SK-N-SH treated with all-trans-retinoic acid at 6 μM for 48 hours (cell line): ENCODE measurements around the gene FCHO2.

ENCODE experiments used
- ATAC-seq: fragments of 200-7000 bp; cut with Tn5 transposase; 3 replicates; pipeline ENCODE4 v1.9.1; 2020; ENCODE audit warnings: mild to moderate bottlenecking, moderate library complexity
- ARNTL ChIP-seq: fragments of 450-650 bp; formaldehyde crosslinking; IDR thresholded peaks from 2 replicates; pipeline ENCODE4 v1.5.0; 2020; ENCODE audit warnings: low read depth, mild to moderate bottlenecking, moderate library complexity, borderline replicate concordance
- BACH2 ChIP-seq: fragments of 250-450 bp; sonication (Bioruptor Pico); IDR thresholded peaks from 2 replicates; pipeline ENCODE4 v1.9.0; 2021; ENCODE audit warnings: mild to moderate bottlenecking, borderline replicate concordance
- CREB5 ChIP-seq: fragments of 250-450 bp; sonication (Bioruptor Pico); IDR thresholded peaks from 2 replicates; pipeline ENCODE4 v1.5.1; 2020; ENCODE audit warnings: low read depth, mild to moderate bottlenecking, moderate library complexity
- CSDC2 ChIP-seq: fragments of 250-450 bp; sonication (Bioruptor Pico); IDR thresholded peaks from 2 replicates; pipeline ENCODE4 v1.5.0; 2020; ENCODE audit warnings: mild to moderate bottlenecking, moderate library complexity
- CSRNP3 ChIP-seq: fragments of 250-450 bp; sonication (Bioruptor Pico); IDR thresholded peaks from 2 replicates; pipeline ENCODE4 v1.5.1; 2021; ENCODE audit warnings: mild to moderate bottlenecking, moderate library complexity
- ESRRG ChIP-seq: fragments of 250-450 bp; sonication (Bioruptor Pico); IDR thresholded peaks from 2 replicates; pipeline ENCODE4 v1.6.1; 2021; ENCODE audit warnings: mild to moderate bottlenecking
- GLIS3 ChIP-seq: fragments of 250-450 bp; sonication (Bioruptor Pico); IDR thresholded peaks from 2 replicates; pipeline ENCODE4 v1.5.0; 2020; ENCODE audit warnings: mild to moderate bottlenecking, moderate library complexity
- ISL1 ChIP-seq: fragments of 250-450 bp; sonication (Bioruptor Pico); IDR thresholded peaks from 2 replicates; pipeline ENCODE4 v2.1.2; 2022; ENCODE audit warnings: mild to moderate bottlenecking, moderate library complexity
- OSR1 ChIP-seq: fragments of 250-450 bp; sonication (Bioruptor Pico); IDR thresholded peaks from 2 replicates; pipeline ENCODE4 v1.8.0; 2022; ENCODE audit warnings: moderate library complexity, mild to moderate bottlenecking, inconsistent platforms
- PPARA ChIP-seq: fragments of 250-450 bp; sonication (Bioruptor Pico); IDR thresholded peaks from 2 replicates; pipeline ENCODE4 v1.5.0; 2020; ENCODE audit warnings: mild to moderate bottlenecking, borderline replicate concordance
- RARB ChIP-seq: fragments of 250-450 bp; sonication (Bioruptor Pico); IDR thresholded peaks from 2 replicates; pipeline ENCODE4 v1.8.0; 2021; ENCODE audit warnings: mild to moderate bottlenecking, moderate library complexity
- SNAI2 ChIP-seq: fragments of 250-450 bp; sonication (Bioruptor Pico); IDR thresholded peaks from 2 replicates; pipeline ENCODE4 v1.5.0; 2020; ENCODE audit warnings: mild to moderate bottlenecking, moderate library complexity
- TCF4 ChIP-seq: fragments of 250-450 bp; sonication (Bioruptor Pico); IDR thresholded peaks from 2 replicates; pipeline ENCODE4 v1.8.0; 2021; ENCODE audit warnings: mild to moderate bottlenecking, moderate library complexity, borderline replicate concordance
- TOX ChIP-seq: fragments of 250-450 bp; sonication (Bioruptor Pico); IDR thresholded peaks from 2 replicates; pipeline ENCODE4 v1.8.0; 2021; ENCODE audit warnings: mild to moderate bottlenecking, moderate library complexity, borderline replicate concordance
- TSHZ2 ChIP-seq: fragments of 250-450 bp; sonication (Bioruptor Pico); IDR thresholded peaks from 2 replicates; pipeline ENCODE4 v1.5.0; 2020; ENCODE audit warnings: mild to moderate bottlenecking, moderate library complexity
- ZC3H10 ChIP-seq: fragments of 250-450 bp; sonication (Bioruptor Pico); IDR thresholded peaks from 2 replicates; pipeline ENCODE4 v1.5.1; 2021; ENCODE audit warnings: mild to moderate bottlenecking, moderate library complexity
- ZFP3 ChIP-seq: fragments of 250-450 bp; sonication (Bioruptor Pico); IDR thresholded peaks from 2 replicates; pipeline ENCODE4 v1.5.0; 2020; ENCODE audit warnings: mild to moderate bottlenecking, moderate library complexity
- ZFP30 ChIP-seq: fragments of 450-650 bp; formaldehyde crosslinking; IDR thresholded peaks from 2 replicates; pipeline ENCODE4 v1.5.0; 2022; ENCODE audit warnings: mild to moderate bottlenecking, moderate library complexity
- ZNF565 ChIP-seq: fragments of 450-650 bp; formaldehyde crosslinking; conservative IDR thresholded peaks from 2 replicates; pipeline ENCODE4 v1.5.0; 2020; ENCODE audit warnings: low read depth, mild to moderate bottlenecking, moderate library complexity
- ZNF8 ChIP-seq: fragments of 450-650 bp; formaldehyde crosslinking; IDR thresholded peaks from 2 replicates; pipeline ENCODE4 v1.5.0; 2020; ENCODE audit warnings: mild to moderate bottlenecking, moderate library complexity
- TF ChIP-seq, protein P1 (sequence below): fragments of 250-450 bp; sonication (Bioruptor Pico); IDR thresholded peaks from 2 replicates; pipeline ENCODE4 v1.8.0; 2020; ENCODE audit warnings: mild to moderate bottlenecking, moderate library complexity, borderline replicate concordance
- TF ChIP-seq, protein P2 (sequence below): fragments of 250-450 bp; sonication (Bioruptor Pico); IDR thresholded peaks from 2 replicates; pipeline ENCODE4 v1.8.0; 2021; ENCODE audit warnings: low read depth, mild to moderate bottlenecking, moderate library complexity, borderline replicate concordance

Gene FCHO2

DNA sequence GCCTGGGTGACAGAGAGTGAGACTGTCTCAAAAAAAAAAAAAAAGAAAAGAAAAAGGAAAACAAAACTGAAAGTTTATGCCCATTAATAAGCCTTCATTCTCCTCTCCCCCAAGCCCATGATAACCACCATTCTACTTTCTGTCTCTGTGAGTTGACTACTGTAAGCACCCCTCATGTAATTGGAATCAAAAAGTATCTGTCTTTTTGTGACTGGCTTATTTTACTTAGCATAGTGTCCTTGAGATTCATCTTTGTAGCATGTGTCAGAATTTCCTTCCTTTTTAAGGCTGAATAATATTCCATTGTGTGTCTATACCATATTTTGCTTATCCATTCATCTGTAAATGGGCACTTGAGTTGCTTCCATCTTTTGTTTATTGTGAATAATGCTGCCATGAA is 150.5 kb downstream of the FCHO2 start:
- TF ChIP-seq ZFP30 (CRISPR knock-in tag), result no peak
- no peak for TF ChIP-seq TCF4
- ATAC-seq, result no peak

DNA sequence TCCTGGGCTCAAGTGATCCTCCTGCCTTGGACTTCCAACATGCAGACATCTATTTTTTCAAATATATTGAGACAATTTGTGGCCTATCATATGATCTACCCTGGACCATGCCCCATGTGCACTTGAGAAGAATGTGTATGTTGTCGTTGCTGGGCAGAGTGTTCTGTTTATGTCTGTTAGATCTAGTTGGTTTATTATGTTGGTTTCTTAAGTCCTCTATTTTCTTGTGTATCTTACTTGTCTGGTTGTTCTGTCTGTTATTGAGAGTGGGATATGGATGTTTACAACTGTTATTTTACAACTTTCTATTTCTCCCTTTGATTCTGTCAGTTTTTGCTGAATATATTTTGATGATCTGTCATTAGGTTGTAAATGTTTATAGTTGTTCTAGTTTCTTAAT is 154.3 kb downstream of the FCHO2 start:
- ATAC-seq, result no peak
- no peak for TF ChIP-seq TOX (CRISPR knock-in tag)
- TF ChIP-seq BACH2 (CRISPR knock-in tag), result no peak
- no peak for TF ChIP-seq CREB5 (CRISPR knock-in tag)
- no peak for TF ChIP-seq SNAI2 (CRISPR knock-in tag)
- no peak for TF ChIP-seq RARB
- no peak for TF ChIP-seq ZNF8 (CRISPR knock-in tag)

- ATAC-seq, result no peak
- TF ChIP-seq PPARA (CRISPR knock-in tag) (no peak), TOX (CRISPR knock-in tag) (no peak), GLIS3 (CRISPR knock-in tag) (no peak), TCF4 (no peak), ZC3H10 (CRISPR knock-in tag) (no peak), TSHZ2 (CRISPR knock-in tag) (no peak), ISL1 (no peak), ARNTL (CRISPR knock-in tag) (no peak)
- TF ChIP-seq, protein P1, sequence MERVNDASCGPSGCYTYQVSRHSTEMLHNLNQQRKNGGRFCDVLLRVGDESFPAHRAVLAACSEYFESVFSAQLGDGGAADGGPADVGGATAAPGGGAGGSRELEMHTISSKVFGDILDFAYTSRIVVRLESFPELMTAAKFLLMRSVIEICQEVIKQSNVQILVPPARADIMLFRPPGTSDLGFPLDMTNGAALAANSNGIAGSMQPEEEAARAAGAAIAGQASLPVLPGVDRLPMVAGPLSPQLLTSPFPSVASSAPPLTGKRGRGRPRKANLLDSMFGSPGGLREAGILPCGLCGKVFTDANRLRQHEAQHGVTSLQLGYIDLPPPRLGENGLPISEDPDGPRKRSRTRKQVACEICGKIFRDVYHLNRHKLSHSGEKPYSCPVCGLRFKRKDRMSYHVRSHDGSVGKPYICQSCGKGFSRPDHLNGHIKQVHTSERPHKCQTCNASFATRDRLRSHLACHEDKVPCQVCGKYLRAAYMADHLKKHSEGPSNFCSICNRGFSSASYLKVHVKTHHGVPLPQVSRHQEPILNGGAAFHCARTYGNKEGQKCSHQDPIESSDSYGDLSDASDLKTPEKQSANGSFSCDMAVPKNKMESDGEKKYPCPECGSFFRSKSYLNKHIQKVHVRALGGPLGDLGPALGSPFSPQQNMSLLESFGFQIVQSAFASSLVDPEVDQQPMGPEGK, result no peak
- TF ChIP-seq, protein P2, sequence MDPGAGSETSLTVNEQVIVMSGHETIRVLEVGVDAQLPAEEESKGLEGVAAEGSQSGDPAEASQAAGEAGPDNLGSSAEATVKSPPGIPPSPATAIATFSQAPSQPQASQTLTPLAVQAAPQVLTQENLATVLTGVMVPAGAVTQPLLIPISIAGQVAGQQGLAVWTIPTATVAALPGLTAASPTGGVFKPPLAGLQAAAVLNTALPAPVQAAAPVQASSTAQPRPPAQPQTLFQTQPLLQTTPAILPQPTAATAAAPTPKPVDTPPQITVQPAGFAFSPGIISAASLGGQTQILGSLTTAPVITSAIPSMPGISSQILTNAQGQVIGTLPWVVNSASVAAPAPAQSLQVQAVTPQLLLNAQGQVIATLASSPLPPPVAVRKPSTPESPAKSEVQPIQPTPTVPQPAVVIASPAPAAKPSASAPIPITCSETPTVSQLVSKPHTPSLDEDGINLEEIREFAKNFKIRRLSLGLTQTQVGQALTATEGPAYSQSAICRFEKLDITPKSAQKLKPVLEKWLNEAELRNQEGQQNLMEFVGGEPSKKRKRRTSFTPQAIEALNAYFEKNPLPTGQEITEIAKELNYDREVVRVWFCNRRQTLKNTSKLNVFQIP, result no peak
Observed at GRCh38 chr5:73111536-73111935, 155.7 kb downstream of the FCHO2 start.

- ATAC-seq, result no peak
- no peak for TF ChIP-seq GLIS3 (CRISPR knock-in tag)
- TF ChIP-seq CSRNP3 (CRISPR knock-in tag), result no peak
- no peak for TF ChIP-seq TOX (CRISPR knock-in tag)
- no peak for TF ChIP-seq CREB5 (CRISPR knock-in tag)
- no peak for TF ChIP-seq TSHZ2 (CRISPR knock-in tag)
- TF ChIP-seq ZNF565 (CRISPR knock-in tag), result no peak
- TF ChIP-seq OSR1 (CRISPR knock-in tag), result no peak
- TF ChIP-seq TCF4, result no peak
- no peak for TF ChIP-seq ZNF8 (CRISPR knock-in tag)
- no peak for TF ChIP-seq ISL1
- TF ChIP-seq, protein P2, result no peak
- TF ChIP-seq SNAI2 (CRISPR knock-in tag), result no peak
- TF ChIP-seq CSDC2 (CRISPR knock-in tag), result no peak
- no peak for TF ChIP-seq ESRRG (CRISPR knock-in tag)
- TF ChIP-seq ZFP3 (CRISPR knock-in tag), result no peak
- no peak for TF ChIP-seq RARB
Observed at GRCh38 chr5:73112359-73112758, 156.5 kb downstream of the FCHO2 start.
